SH-SY5Y (cell line): Measurements from ENCODE around the gene TRAF3.

ENCODE experiments used
- GATA2 ChIP-seq: IDR thresholded peaks from 2 replicates; pipeline ENCODE4 v1.6.1; 2011; ENCODE audit warnings: mild to moderate bottlenecking, low read depth, low read length
- GATA3 ChIP-seq: IDR thresholded peaks from 2 replicates; pipeline ENCODE4 v1.6.1; 2011; ENCODE audit warnings: low read depth, mild to moderate bottlenecking, low read length, moderate library complexity

- no peak for TF ChIP-seq GATA2
- no peak for TF ChIP-seq GATA3
Measured at GRCh38 chr14:102927878-102928411, 150.7 kb downstream of the TRAF3 start.
